Hypothalamus (tissue), 51 donors: ENCODE data around the gene NFATC1.

Experiments used
- DNase-seq, 51 donors: peaks; one replicate each; lab custom pipeline; 2025; lab: John Stamatoyannopoulos, UW

Gene NFATC1

DNA sequence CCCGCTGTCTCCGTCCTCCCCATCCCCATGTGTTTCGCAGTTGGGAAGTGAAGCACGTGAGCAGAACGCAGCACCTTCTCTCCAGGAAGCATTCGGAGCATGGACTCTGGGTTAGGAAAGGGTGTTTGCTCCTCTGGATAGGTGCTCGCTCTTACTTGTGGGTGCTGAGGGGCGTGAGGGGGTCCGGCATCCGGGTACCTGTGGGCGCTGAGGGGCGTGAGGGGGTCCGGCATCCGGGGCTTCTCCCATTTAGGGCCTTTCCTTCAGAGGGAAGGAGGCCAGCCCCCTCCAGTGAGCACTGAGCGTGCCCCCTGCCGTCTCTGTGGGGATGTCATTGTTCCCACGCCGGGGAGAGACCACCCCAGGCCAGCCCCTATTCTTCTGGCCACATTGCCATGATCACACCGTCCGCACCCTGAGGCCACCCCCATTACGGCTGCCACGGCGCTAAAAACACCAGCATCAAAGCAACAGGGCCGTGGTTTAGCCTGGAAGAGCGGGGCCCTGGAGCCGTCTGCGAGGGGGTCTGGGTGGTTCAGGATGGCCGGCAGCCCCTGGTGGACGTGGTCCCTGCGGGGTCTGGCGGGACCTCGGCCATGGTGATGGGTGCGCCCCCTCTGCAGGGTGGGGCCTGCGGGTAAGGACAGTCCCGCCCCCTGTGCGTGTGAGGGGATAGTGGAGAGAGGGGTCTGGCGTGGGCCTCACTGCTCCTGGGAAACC lies 41.0 kb downstream of the NFATC1 start:
- no peak for DNase-seq

DNA sequence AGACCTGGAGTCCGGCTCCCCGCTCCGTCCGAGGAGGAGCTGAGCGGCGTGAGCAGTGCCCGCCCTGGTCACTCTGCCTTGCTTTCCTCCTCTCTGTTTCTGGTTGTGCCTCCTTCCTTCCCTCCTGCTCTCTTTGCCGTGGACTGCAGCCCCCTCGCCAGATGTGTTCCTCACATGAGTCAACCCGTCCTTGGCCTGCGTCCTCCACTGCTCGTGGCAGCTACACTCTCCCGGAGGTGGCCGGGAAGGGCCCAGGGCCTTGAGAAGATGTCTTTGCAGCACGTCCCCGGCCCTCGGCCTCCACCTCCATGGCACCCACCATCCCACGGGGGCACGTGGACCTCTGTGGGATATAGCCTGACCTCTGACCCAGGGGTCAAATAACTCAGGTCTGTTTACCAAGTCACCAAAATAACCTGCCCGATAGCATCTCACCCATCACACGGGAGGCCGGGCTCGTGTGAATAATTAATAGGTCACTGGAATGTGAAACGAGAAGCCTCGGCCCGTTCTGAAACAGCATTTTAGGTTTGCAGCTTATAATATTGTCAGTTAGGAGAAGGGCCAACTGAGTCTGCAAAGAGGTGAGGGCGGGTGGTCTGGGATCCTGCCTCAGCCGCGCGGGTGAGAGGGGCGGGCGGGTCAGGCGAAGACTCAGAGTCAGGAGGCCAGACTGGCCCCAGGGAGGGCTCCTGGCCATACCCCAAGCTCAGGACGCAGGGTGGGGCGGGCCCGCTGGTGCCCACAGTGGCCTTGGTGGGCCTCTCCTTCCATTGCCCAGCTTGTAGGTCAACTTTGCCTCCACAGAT lies 42.6 kb downstream of the NFATC1 start:
- DNase-seq, result no peak

DNA sequence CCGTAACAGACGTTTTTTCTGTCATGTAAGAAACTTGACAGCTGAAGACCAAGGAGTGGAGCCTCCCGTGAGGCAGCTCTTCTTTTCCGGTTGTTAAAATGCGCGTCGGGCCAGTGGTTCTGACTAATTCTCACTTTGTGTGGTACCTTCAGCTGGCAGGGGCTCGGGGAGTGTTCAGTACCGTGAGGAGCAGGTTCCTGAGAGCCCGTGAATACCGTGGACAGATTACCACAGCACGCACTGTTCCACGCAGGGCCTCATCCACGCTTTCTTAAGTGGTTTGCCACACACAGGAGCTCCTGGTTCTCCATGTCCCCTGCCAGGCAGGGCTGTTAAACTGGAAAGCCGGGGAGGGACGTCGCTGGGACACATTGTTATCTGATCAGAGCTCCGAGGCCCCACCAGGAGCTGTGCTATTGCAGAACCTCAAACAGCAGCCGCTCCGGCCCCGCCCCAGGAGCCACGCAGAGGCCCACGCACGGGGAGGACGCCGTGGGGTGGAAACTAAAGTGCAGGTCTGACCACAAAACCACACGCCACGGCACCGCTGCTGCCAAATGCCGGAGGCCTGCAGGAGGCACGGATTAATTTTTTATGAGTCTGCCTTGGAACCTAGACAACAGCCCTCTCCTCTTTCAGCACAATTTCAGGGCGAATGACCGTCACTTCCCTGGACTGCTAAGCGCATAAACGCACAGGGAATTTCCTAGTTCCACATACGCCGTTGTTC lies 43.3 kb downstream of the NFATC1 start:
- DNase-seq, result no peak

DNA sequence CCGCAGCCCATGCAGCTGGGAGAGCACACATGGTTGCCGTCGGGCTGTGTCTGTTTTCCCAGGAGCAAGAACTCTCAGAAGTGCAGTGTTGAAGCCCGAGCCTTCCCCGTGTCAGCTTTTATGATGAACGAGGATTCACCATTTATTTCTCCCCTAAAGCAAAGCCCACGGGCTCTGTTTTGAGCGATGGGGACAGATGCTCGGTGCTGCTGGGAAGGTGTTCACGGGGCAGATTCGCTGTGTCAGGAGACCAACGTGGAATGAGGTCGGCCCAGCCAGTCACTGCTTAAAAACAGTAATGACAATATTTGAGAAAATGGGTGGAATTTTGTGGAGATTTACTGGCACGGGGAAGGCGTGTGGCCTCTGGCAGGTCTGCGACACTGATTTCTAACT lies 43.9 kb downstream of the NFATC1 start:
- no peak for DNase-seq

DNA sequence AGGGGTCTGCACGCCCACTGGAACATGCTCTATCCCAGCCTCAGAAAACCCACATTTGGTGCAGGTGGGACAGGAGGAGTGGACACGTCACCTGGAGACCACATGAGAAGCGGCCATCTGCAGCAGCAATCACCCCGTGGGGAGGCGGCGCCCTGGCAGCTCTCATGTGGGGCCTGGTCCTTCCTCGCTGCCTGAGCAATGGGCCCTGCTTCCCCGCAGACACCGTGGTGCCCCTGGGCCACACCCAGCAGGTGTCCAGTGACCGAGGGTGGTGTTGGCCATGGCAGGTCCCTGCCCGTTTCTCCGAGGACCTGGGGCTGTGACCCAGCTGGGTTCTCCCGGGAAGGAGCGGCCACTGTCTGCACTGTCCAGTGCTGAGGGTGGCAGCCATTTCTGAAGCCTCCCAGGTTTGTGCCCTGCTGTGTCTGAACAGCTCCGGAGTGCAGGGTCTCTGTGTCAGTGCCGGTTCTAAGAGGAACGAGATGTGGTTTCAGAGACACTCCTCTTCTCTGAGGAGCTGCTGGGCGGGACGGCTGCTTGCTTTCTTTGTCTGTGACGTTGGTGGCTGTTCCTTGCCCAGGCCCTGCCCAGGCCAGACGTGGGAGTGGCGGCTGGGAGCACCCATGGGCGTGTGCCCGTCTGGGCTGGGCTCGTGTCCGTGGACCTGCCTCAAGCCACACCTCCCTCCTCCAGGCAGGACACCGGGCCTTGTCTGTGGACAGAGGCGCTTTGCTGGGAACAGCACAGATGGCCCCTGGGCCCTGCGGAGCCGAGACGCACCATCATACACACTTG lies 44.8 kb downstream of the NFATC1 start:
- DNase-seq, result no peak

DNA sequence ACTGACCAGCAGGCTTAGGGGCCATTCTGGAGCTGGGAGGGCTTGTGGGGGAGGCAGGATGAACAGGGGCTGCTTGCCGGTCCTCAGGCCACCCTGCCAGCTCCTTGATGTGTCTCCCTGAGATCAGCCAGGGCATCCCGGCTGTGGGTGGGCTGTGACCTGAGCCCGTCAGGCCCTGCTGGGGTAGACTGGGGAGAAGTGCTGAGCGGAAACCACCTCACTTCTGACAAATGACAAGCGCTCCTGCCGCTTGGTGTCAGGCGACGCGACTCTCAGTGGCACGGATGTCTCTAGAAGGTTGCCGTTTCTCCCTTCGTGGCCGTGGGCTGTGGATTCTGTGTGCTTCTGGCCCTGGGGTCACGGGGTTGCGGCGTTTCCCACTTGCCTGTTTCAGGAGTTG lies 45.7 kb downstream of the NFATC1 start:
- DNase-seq, result no peak

DNA sequence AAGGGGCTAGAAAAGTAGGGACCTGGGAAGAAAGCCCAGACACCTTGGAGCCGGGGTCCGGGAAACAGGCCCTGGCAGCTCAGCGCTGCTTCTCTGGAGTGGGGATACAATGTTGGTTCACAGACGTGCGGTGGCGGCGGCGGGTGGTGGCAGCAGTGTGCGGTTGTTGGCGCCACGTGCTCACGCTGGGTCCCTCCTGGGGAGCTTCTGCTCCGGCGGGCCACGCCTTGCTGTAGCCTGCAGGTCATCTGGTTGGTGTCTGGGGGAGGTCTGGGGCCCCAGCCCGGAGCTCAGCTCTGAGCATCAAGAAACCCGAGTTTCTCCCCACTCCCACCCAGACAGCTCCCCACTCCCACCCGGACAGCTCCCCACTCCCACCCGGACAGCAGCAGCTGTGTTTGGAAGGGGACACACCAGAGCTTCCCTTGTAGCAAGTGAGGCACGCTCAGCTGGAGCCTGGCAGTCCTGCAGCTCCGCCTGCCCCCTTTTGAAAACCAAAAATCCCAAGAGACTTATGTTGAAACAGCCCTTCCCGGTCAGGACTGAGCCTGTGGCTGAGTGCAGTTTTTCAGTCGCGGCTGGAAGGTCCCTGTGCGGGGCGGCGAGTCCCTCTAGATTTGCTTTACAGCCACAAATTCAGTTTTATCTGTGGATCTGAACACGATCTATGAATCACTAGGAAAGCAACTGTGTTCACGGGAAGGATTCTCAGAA lies 46.9 kb downstream of the NFATC1 start:
- DNase-seq, result no peak

DNA sequence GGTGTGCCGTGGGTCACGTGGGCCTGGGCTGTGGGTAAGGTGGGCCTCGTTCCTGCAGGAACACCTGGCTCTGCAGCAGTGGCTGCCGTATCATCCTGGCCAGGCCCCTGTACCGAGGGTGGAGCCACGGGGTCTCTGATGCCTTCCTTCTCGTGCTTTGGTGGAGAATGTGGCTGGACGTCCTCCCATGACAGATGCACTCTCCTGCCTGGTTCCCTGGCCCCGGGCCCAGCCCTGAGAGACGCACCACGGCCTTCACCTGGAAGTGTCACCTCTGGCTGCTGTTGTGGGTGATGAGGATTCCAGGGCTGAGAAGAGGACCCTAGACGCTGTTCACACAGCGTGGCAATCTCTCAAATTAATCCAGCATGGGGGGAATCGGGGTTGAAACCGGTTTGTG lies 49.5 kb downstream of the NFATC1 start:
- no peak for DNase-seq

DNA sequence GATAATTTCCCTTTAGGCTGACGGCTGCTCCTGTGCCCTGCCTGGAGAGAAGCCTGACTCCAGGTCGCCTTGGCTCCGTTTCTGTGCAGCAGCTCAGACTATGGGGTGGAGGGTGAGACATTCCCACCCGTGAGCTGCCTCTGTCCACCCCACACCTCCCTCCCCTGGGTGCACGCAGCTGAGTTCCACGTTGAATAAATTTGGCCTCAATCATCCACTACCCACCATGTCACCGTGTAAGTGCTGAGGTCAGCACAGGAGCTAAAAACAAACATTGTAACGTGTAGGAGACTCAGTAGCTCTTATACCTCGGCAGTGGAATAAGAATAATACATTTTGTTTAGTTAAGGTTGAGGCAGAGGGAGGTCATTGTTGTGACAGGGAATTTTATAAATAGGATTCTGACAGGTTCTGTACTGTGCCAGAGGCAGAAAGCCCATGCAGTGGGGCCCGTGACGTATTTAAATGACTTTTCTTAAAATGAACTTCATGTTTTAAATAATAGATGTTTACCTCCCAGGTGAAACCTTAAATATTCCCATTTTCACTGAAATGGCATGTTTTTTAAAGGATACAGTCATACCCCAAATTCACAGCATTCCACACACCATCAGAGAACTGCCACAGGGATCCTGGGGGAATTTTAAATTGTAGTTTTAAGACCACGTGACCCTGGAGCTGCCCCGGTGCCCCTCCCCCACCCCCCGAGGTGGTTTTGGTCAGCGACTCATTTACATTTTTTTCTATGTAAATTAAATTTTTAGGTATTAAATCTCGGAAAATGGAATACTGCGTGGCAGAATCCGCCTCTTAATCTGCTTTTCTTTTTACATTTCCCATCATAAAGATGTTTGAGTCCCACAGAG lies 50.2 kb downstream of the NFATC1 start:
- no peak for DNase-seq

DNA sequence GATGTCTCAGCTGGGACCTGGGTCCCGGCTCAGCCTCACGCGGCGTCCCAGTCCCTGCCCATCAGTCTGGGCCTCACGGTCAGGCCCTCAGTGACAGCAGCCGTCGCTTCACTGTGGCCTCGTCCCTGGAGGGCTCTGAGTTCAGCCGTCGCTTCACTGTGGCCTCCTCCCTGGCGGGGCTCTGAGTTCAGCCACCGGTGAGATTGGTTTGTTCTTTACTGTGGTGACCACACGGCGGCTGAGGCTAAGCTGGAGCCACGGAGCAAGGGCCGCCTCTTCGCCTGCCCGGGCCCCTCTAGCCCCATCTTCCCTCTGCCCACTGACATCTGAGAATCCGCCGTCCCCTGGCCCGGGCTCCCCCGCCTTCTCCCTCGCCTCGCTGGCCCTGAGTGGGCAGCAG lies 51.2 kb downstream of the NFATC1 start:
- no peak for DNase-seq

DNA sequence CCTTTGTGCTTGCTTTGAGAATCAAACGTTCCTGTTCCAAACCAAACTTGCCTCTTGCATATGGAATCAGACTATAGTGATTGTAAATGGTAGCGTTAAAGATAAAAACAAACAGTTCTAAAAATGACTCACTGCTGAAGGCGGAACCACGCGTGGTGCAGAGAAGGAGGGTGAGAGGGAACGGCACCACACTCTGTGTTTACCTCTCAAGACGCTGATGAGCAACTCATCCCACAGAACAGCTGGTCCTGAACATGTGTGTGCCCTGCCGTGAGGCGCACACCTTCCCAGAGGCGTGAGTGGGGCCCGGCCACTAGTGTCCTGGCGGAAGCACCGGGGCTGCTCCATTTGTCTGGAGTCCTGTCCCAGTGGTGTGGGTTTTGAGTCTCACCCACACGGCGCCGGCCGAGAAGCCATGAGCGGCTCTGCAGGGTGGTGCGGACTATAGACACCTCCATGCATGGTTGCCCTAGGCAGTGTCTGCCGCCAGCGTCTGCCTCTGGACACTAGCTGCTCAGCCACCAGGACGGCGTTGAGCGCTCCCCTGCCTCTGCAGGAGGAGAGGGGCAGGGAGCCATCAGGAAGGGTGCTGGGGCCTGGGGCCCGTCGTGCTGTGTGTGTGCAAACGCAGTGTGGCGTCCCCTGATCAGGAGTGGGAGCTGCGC lies 52.1 kb downstream of the NFATC1 start:
- DNase-seq, result peak in 1 of 51 donors; percentile 27

DNA sequence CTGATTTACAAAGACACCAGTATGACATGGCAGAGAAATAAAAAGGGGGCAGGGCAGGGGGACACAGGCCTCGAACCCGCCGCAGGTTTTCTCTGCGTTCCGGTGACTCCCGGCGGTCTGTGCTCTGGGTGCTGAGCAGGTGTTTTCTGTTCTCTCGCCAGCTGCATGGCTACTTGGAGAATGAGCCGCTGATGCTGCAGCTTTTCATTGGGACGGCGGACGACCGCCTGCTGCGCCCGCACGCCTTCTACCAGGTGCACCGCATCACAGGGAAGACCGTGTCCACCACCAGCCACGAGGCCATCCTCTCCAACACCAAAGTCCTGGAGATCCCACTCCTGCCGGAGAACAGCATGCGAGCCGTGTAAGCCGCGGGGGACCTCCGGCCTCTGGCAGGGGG lies 52.9 kb downstream of the NFATC1 start:
- no peak for DNase-seq

DNA sequence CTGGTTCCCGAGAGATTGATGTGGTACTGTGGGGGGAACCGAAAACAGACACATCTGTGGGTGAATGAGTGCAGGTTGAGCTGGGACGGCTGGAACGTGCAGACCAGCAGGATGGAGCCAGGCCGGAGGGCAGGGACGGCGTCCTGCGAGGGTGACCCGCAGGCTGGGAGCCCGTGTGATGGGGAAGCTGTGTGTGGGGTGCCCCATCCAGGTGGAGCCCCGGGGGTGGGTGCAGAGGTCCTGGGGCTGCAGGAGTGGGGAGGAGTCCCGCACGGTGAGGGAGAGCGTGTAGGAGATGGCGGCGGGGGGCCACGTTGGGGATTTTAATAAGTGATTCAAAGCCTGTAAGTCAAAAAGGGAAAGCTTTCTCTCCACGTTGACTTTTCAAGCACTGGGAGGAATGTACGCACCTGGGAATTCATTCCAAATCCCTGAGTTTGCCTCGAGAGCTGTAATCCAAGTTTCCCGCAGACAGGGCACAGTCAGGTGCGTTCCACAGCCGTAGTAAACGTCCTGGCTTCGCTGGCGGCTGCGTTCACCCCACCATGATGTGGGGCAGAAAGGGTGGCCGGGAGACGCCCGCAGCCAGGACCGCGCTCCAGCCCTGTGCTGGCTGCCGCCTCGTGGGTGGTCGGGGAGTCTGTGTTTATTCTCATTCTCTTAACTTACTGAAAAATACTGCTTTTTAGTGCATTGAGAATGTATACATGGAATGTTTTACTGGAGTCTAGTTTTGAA lies 54.0 kb downstream of the NFATC1 start:
- no peak for DNase-seq

DNA sequence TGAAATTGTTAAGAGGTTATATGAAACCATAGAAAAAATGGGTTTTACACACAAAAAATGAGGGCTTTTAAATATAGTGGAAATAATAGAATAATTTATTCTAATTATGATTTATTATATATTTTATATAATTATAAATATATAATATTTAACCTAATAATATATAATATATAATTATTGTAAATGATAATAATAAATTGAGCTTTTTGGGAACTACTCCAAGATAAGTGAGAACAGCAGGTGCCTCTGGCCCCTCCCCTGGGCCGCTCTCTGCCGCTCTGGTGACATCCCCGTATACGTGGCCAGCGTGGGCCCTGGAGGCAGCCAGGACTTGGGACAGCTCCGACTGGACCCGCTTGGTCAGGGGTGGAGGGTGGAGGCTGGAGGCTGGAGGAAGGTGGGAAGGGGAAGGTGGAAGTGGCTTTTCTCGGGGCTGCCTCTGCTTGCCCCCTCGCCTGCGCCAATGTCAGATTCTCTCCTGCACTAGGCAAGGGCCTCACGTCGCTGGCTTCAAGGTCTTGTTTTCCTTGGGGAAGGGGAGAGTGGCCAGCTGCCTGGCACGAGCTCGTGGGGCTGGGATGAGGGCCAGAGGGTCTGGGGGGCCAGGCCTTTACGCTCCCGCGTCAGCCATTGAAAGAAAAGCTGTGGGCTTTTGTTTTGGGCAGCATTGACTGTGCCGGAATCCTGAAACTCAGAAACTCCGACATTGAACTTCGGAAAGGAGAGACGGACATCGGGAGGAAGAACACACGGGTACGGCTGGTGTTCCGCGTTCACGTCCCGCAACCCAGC lies 54.8 kb downstream of the NFATC1 start:
- no peak for DNase-seq

DNA sequence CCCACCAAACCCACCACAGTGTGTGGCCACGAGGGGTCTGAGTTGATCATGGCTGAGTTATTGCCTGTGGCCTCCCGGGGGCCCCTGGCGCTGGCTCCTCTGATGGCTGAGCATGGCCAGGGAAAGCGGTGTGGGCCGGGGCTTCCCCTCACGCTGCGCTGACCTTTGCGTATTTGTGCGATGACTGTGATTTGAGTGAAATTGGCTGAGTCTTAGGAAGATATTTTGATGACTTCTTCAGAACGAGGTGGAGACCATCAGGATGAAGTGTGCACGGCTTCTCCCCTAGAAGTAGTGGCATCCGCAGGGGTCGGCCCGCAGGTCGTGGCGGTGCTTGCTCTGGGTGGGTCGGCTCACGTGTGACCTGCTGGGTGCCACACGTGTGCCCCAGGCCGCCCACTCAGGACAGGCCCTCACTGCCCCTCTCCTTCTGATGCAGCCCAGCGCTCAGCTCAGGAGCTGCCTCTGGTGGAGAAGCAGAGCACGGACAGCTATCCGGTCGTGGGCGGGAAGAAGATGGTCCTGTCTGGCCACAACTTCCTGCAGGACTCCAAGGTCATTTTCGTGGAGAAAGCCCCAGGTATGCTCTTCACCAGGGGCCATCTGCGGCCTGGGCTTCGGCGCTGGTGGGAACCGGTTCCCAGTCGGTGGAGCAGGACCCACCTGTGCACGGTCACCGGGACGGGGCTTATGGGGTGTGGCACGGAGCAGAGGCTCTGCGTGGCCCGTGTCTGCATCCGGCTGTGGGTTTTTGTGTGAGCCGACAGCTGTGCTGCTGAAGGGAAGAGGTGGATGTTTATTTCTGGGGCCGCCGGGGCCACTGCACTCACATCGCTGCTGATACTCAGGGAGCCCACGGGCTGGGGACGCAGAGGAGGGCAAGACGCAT lies 55.8 kb downstream of the NFATC1 start:
- no peak for DNase-seq
